ENCODE measurements around the gene AMACR.
A peak's percentile ranks its signal among the peaks of the same experiment; 100 is the strongest.

The AMACR gene

GRCh38 chr5:34007621-34008600 lies at the start of gene AMACR:
AMACR (minus strand) TSS chr5:34008050; CDS start chr5:34008019, 31 bp downstream.
- peak; percentile 90 for DNase-seq

- no peak for DNase-seq
Observed at GRCh38 chr5:34057569-34057968, 49.7 kb upstream of the AMACR start.

GRCh38 chr5:34057118-34057517 lies 49.3 kb upstream of the AMACR start:
- no peak for DNase-seq

DNA sequence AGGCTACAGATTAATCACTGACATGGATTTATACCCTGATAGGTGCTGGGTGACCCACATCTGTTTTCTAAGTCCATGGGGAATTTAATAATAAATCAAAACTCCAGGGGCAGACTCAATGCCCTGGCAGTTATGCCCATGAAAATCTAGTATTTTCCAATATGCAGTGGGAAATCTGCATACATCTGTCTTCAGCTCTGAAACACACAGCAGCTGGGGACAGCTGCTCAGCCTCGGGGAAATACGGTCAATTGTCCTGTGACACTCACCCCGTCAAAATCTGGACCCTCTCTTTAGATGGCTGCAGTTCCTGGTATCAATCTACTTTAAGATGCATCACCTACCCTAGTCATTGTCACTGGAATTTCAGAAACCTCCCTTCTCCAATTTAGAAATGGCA lies 47.8 kb upstream of the AMACR start:
- no peak for DNase-seq

DNA sequence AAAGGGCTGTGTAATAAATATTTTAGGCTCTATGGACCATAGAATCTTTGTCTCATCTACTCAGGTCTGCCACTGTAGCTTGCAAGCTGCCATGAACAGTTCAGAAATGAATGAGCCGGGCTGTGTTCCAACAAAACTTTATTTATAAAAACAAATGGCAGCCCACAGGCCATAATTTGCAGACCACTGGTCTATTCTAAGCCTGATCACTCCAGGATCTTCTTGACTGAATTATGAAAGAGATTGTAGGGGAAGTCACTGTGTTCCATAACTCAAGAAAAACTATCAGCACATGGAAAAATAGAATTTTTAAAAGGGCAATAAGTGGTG lies 46.5 kb upstream of the AMACR start:
- DNase-seq, result no peak

- DNase-seq, result no peak
Observed at GRCh38 chr5:34053571-34054399, 45.9 kb upstream of the AMACR start.

DNA sequence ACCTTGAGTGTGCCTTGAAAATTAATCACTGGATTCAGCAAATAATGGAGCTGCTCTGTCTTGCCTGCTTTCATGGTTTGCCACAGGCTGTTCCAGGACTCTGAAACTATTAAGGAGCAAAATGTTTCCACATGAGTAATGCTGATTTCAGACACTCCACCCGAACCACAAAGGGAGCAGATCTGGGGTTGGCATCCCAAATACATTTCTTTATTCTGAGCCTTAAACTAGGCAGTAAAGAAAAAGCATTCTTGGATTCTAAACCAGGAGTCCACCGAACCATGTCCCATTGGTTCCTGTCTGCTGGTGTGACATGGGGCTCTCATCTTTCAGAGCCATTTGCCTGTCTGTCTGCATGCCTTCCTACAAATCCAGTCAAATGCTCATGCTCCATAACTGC lies 45.3 kb upstream of the AMACR start:
- DNase-seq, result no peak

- no peak for DNase-seq
Observed at GRCh38 chr5:34051374-34051980, 43.6 kb upstream of the AMACR start.

DNA sequence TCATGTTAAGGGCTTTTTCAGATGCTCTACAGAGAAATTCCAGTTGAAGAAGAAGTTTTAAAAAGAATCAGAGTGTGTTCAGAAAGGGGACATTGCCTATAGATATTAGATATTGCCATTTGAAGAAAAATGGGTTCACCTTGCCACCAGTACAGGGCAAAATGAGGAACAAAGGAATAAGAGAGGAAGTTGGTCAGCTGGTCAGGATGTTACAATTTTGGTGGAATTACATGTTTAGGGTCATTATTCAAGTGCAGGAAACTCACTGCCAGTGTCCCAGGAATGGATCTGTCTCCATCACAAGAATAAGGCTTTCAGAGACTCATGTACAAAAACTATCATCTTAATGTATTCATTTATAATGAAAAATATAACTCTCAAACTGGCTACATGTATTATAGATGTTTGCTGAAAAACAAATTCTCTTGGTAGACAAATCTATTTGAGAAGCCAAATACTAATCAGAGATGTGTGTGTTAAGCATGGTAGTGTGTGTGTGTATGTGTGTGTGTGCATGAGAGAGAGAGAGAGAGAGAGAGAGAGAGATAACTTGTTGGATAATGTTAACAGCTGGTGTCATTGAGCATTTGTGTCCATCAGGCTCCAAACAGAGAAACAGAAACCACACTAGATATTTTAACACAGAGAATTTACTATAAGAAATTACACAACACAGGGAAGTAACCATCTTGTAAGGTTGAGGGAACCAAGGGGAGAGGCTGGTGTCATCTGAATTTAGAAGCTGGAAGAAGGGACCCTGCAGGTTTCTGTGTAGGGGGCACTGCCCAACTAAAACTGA lies 40.1 kb upstream of the AMACR start:
- no peak for DNase-seq

- DNase-seq, result no peak
Observed at GRCh38 chr5:34047143-34047542, 39.3 kb upstream of the AMACR start.

DNA sequence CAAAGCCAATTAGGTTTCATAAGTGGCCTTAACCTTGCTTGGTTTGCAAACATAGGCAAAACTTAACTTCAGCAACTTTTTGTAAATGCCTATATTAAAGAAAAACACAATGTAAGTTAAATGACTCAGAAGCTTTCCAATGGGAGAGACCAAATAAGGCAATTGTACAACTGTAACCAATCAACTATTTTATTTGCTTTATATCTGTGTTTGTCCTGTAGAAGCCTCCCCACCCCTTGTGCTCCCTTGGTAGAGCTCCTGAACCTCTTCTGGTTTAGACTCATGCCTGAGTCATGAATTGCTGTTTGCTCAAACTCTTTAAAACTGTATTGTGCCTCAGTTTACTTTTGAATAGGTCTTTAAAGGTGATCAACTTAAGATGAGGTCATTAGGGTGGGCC lies 38.1 kb upstream of the AMACR start:
- DNase-seq, result no peak

- DNase-seq, result no peak
Observed at GRCh38 chr5:34045023-34045422, 37.2 kb upstream of the AMACR start.

- DNase-seq, result no peak
Observed at GRCh38 chr5:34043099-34043876, 35.4 kb upstream of the AMACR start, which contains the start of gene C1QTNF3. C1QTNF3 (minus strand) TSS chr5:34043213; CDS start chr5:34043125, 88 bp downstream.

GRCh38 chr5:34042321-34042720 lies 34.5 kb upstream of the AMACR start:
- DNase-seq, result no peak

GRCh38 chr5:34041247-34041972 lies 33.6 kb upstream of the AMACR start:
- DNase-seq, result no peak

- no peak for DNase-seq
Observed at GRCh38 chr5:34040472-34040871, 32.6 kb upstream of the AMACR start.

DNA sequence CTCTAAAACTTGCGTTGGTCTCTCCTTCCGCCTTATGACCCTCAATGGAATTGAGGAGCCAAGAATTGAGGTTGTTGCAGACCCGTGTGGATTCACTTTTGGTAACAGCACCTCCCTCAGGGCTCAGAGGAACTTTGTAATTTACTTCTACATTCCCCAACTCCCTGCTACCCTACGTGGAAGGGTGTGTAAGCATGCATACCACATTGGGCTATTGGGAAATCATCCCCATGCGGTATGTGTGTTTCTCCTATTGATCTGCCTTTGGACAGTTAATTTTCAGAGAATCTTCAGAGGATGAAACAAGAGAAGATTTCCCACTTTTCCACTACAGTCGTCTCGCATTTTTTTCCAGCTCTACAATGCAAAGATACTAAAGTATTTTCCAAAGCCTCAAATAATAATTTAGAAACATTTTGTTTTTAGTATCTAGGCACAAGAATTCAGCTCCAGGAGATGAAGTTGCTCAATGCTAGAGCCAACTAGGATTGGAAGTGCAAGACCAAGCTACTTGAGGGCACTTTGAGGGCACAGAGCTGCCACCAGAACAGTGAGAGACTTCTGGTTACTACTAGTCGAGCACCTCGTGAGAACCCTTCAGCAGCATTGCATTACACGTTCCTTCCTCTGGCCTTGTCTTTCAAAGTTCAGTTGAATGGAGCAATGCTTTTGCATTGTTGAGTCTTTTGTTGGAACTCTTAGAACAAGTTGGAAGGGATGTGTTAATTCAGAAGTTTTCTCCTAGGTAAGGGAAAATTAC lies 31.7 kb upstream of the AMACR start:
- DNase-seq, result no peak

GRCh38 chr5:34038838-34039237 lies 31.0 kb upstream of the AMACR start:
- no peak for DNase-seq

DNA sequence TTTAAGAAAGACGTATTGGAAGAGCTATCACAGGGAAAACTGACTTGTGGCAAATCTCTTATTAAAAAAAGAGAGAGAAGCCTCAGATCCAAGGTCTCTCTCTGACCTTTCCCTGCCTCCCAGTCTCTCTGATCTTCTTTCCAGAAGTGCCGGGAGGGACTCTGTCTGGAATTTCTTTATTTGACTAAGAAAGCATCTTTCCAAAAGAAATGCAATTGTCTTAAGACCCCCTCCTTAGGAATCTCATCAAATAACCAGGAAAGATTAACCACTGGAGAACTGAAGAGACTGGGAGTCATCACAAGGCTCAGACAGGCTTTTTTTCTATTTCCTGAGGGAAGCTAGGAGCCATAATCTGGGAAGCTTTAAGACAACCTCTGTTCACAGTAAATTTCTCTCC lies 30.5 kb upstream of the AMACR start:
- no peak for DNase-seq

DNA sequence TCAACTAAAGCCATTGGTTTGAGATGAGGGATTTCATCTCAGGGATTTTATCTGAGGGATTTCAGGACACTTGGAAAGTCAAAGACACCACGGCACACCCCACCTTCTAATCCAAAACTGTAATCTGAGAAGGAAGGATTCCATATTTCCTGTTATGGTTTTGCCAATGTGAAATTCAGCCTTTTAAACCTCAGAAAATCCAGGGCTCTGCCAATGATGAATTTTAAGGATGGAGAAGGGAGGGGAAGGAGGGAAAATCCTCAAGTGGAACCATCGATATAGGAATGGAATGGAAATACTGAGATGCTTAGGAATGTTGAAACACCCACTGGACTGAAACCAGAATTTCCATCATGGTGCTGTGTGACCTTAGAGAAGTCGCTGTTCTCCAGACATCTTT lies 29.9 kb upstream of the AMACR start:
- DNase-seq, result no peak
